Measurements from ENCODE around the gene LMNA.

LMNA gene

DNA sequence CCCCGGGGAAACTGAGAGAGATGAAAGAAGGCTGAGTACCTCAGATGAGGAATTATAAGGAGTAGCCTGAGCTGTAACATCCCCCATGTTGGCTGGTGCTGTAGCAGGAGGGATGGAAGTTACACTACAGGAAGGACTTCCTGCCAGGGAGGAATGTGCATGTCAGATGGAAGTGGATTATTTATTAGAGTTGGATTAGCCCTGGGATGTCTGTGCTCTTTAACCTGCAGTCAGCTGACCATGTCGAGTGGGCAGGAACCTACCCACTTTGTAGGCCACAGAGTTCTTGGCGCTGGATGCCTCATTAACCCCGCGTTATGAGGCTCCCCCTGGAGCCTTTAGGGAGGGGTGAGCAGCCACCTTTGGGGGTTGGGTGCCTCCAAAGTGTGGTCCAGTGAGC is 38.1 kb downstream of the LMNA start:
- TF ChIP-seq, protein P1, sequence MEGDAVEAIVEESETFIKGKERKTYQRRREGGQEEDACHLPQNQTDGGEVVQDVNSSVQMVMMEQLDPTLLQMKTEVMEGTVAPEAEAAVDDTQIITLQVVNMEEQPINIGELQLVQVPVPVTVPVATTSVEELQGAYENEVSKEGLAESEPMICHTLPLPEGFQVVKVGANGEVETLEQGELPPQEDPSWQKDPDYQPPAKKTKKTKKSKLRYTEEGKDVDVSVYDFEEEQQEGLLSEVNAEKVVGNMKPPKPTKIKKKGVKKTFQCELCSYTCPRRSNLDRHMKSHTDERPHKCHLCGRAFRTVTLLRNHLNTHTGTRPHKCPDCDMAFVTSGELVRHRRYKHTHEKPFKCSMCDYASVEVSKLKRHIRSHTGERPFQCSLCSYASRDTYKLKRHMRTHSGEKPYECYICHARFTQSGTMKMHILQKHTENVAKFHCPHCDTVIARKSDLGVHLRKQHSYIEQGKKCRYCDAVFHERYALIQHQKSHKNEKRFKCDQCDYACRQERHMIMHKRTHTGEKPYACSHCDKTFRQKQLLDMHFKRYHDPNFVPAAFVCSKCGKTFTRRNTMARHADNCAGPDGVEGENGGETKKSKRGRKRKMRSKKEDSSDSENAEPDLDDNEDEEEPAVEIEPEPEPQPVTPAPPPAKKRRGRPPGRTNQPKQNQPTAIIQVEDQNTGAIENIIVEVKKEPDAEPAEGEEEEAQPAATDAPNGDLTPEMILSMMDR (IDR thresholded peaks at IDR 0.05; ENCODE audit: low read depth, low read length): no peak
- Histone ChIP-seq H3K4me1 (no peaks in the 10 kb centered on the region), H3K36me3 (no peaks in the 10 kb centered on the region), H3K4me3 (ENCODE audit: low read depth, low read length) (no peak overlapping the region), H3K27me3 (no peaks in the 10 kb centered on the region), H3K9me3 (no peaks in the 10 kb centered on the region)
- DNase-seq: no peak

DNA sequence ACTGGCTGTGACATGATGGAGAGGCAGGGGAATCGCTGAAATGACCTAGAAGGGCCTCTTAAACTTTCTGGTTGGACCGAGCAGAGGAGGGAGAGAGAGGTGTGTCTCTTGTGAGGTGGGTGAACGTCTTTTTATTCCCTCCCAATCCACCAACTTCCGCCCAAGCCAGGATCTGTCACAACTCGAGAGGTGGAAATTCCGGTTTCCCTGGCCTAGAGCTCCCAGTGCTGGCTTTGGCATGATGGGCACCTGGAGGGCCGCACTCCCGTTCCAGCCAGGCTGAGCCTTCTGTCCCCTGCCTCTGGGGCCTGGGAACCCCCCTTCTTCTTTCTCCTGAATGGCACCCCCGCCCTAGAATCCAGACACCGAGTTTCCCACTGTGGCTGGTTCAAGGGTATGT is 38.9 kb downstream of the LMNA start, which contains the start of gene SEMA4A:
Gene SEMA4A (plus strand): TSS at position 224 of the 400 bp plus-strand sequence. CDS start 994 bp downstream, outside the sequence.
- Histone ChIP-seq H3K36me3 (no peaks in the 10 kb centered on the region), H3K4me3 (ENCODE audit: low read depth, low read length) (no peak within 1 kb of the TSS), H3K4me1 (no peaks in the 10 kb centered on the region), H3K9me3 (no peaks in the 10 kb centered on the region), H3K27me3 (no peaks in the 10 kb centered on the region)
- DNase-seq: no peak
- TF ChIP-seq, protein P1 (IDR thresholded peaks at IDR 0.05; ENCODE audit: low read depth, low read length): no peak

DNA sequence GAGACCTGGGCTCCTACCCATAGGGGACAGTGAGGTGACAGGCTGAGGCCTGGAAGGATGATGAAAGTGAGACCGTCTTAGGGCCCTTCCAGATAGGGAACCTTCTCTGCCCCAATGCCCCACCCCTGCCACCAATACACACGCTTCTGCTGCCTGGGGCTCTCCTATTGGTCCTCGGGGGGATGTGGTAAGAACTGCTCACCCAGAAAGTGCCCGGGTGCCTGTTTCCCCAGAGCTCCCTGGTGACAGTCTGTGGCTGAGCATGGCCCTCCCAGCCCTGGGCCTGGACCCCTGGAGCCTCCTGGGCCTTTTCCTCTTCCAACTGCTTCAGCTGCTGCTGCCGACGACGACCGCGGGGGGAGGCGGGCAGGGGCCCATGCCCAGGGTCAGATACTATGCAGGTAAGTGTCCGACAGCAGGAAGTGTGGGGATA is 39.8 kb downstream of the LMNA start:
- H3K4me3 ChIP-seq (ENCODE audit: low read depth, low read length): no peak overlapping the region
- TF ChIP-seq, protein P1 (IDR thresholded peaks at IDR 0.05; ENCODE audit: low read depth, low read length): no peak
- no peaks in the 10 kb centered on the region for H3K9me3 ChIP-seq
- no peak for DNase-seq
- H3K27me3 ChIP-seq: no peaks in the 10 kb centered on the region
- no peaks in the 10 kb centered on the region for H3K4me1 ChIP-seq
- H3K36me3 ChIP-seq: no peaks in the 10 kb centered on the region

DNA sequence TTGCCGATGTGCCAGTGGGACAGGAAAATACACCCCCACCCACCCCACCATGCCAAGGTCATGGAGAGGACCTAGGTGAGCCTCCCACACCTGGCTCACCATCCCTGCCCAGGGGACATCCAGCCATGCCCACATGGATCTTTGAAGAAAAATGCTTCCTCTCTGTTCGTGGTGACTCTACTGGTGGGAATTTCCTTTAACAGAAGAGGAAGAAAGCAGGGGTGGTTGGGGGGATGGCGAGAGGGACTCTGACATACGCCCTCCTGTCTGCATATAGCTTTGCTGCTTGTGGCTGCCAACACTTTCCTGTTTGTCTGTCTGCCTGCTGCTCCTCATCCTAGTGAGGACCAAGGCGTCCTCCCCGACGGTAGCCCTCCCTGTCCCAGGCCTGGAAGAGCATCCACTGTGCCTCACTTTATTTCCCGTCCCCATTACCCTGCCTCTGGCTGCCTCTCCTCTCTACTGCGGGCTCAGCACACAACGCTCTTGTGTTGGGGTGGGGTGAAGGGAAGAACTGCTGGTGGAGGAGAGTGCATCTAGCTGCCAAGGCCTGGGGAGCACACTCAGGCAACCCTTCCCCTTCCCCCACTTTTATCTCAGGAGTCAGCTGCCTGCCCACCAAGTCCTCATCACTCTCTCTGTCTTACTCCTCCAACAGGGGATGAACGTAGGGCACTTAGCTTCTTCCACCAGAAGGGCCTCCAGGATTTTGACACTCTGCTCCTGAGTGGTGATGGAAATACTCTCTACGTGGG is 41.4 kb downstream of the LMNA start:
- Histone ChIP-seq H3K9me3 (no peaks in the 10 kb centered on the region), H3K36me3 (no peaks in the 10 kb centered on the region), H3K27me3 (no peaks in the 10 kb centered on the region), H3K4me1 (no peaks in the 10 kb centered on the region), H3K4me3 (ENCODE audit: low read depth, low read length) (no peak overlapping the region)
- no peak for DNase-seq
- TF ChIP-seq, protein P1 (IDR thresholded peaks at IDR 0.05; ENCODE audit: low read depth, low read length): no peak

DNA sequence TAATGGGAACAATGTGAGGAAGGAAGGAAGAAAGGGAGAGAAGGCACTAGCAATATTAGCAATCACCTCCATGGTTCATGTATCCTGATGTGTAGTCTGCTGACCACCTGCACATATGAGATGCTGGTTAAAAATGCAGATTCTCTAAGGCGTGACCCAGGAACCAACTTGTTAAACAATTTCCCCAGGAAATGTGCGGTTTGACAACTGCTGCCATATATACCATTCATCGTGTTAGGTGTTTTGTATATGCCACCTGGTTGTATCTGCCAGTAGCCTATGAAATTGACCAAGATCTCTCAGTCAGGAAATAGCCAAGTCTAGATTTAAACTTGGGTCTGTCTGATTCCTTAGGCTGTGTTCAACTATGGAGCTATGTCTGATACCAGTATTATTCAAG is 43.0 kb downstream of the LMNA start:
- Histone ChIP-seq H3K9me3 (no peaks in the 10 kb centered on the region), H3K4me1 (peaks cover 12% of the 10 kb centered on the region), H3K36me3 (no peaks in the 10 kb centered on the region), H3K4me3 (ENCODE audit: low read depth, low read length) (no peak overlapping the region), H3K27me3 (no peaks in the 10 kb centered on the region)
- no peak for DNase-seq
- TF ChIP-seq, protein P1 (IDR thresholded peaks at IDR 0.05; ENCODE audit: low read depth, low read length): no peak

DNA sequence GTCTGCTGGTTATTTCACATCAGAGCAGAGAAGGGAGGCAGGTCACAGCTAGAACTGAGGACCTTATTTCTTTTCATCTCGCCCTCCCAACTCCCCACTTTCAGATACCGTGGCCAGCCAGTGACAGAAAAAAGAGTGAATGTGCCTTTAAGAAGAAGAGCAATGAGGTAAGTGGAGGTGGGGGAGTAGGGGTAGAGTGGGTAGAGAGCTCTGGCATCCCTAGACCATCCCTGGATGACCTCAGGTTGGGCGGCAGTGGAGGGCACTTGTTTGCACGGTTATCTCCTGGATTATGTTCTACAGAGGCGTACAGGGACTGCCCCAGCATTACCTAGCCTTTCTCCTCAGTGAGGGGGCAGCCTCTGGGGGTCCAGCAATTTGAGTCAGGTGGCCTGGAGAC is 43.5 kb downstream of the LMNA start:
- Histone ChIP-seq H3K4me1 (peaks cover 13% of the 10 kb centered on the region), H3K9me3 (no peaks in the 10 kb centered on the region), H3K4me3 (ENCODE audit: low read depth, low read length) (no peak overlapping the region), H3K27me3 (no peaks in the 10 kb centered on the region), H3K36me3 (no peaks in the 10 kb centered on the region)
- no peak for DNase-seq
- TF ChIP-seq, protein P1 (IDR thresholded peaks at IDR 0.05; ENCODE audit: low read depth, low read length): no peak

Measured in BE2C (cell line).